NCI-H526 treated with DMSO at 0.1 percent for 48 hours (cell line): Measurements from ENCODE around the gene JMJD4.

Experiments used
- DNase-seq: peaks from one replicate; lab custom pipeline; 2025; lab: John Stamatoyannopoulos, UW

Gene JMJD4

DNA sequence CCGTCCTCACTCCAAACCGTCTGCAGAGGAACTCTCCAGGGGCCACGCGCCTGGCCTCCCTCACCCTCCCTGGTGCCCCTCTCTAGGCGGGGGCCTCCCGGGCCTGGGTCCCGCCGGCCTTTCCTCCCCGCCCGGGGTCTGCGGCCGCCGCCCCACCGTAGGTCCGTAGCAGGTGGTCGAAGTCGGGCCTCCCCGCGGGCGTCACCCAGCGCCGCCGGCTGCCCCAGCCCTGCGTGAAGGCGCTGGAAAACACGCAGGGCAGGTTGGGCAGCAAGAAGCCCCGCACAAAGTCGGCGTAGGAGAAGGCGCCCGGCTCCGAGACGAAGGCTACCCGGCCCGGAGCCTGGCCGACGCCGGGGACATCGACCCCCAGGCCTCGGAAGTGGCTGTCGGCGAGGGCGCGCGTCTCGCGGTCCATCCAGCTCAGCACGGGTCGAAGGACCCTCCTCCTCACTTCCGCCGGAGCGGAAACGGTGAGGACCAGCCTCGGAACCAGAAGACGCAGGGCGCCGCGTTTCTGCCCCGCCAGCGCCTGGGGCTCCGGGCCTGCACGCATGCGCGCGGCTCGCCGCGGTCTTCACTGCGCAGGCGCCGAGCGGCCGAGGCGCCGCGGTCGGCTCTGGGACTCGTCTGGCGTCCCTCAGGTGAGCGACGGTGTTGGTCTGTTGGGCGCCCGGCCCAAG lies at the start of gene JMJD4, which contains the start of gene SNAP47:
Gene JMJD4 (minus strand): TSS at position 447 of the 683 bp plus-strand sequence. CDS start 29 bp downstream, at position 418.
Gene SNAP47 (plus strand): TSS at position 580 of the 683 bp plus-strand sequence. CDS start 12,302 bp downstream, outside the sequence.
- DNase-seq: peak; percentile 64

DNA sequence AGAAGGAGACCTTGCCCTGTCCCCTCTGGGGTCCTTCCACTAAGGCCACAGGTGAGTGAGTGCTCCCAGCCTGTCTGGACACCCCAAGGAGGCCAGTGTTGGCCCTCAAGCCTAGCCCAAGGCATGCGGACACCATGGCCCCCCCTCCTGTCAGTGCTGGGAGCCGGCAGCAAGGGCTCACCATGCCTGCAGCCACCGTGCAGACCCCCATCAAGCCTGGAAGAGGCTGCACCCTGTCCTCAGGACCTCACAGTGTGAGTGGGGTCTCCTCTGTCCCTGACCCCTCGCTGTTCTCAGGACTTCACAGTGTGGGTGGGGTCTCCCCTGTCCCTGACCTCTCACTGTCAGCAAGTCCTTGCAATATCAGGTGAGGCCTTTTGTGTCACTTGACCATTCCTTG lies 47.1 kb upstream of the JMJD4 start:
- no peak for DNase-seq

- no peak for DNase-seq
These were observed 46.3 kb upstream of the JMJD4 start for GRCh38 chr1:227781314-227781930.

GRCh38 chr1:227780101-227781044 lies 45.3 kb upstream of the JMJD4 start:
- no peak for DNase-seq

- no peak for DNase-seq
These were observed 44.6 kb upstream of the JMJD4 start for GRCh38 chr1:227779685-227780084.

DNA sequence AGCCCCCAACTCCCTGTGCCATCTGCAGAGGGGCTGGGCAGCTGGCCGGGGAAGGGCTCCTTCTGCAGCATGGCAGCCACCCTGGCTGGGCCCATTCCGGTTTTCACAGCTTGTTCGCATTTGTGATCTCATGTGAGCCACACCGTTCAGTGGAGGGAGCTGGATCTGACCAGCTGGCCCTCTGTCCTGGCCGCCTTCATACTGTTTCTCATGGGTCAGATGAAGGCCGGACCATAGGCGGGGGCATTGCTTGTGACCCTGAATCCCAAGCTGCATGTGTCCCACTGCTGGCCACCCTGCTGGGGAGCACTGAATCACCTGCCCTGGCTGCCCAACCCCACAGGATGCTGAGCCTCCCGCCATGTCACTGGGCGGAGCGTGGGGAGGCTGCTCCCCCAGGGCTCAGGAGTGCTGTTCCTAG lies 43.9 kb upstream of the JMJD4 start:
- DNase-seq: no peak

DNA sequence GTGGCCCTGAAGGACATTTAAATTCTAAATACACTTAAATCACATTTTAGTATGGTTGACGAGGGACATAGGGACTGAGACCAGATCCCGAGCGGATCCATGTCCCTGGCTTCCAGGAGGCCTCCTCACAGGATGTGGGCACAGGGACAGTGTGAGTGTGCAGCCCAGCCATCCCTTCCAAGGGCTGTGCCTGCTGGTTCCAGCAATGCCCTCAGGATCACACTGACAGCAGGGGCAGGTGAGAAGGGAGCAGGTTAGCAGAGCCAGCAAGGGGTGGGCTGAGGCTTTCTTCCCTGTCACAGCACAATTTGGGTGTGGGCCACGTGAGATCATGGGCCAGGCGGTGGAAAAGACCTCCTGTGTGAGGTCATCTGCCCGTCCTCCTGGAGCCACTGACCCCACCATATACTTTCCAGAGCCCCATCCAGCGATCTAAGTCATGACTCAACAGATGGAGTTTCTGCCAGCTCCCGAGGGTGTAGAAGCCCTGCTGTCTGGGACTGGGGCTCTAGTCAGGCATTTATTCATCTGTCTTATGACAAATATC lies 43.4 kb upstream of the JMJD4 start:
- no peak for DNase-seq

DNA sequence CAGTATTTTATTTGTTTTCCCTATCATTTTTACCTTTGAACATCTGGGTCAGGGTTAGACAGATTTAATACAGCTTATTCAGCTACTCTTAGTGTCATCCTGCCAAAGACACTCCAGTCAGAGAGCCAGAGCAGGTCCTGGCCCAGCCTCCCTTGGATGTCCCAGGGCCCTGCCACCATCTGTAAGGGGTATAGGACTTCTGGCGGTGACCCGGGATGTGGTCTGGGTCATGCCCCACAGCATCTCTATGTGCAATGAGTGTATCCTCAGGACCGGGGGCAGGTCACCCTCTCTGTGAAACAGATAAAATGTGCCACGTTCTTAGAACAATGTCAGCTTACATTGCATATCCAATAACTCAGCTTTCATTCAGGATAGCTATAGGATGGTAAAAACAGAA lies 42.5 kb upstream of the JMJD4 start:
- no peak for DNase-seq

DNA sequence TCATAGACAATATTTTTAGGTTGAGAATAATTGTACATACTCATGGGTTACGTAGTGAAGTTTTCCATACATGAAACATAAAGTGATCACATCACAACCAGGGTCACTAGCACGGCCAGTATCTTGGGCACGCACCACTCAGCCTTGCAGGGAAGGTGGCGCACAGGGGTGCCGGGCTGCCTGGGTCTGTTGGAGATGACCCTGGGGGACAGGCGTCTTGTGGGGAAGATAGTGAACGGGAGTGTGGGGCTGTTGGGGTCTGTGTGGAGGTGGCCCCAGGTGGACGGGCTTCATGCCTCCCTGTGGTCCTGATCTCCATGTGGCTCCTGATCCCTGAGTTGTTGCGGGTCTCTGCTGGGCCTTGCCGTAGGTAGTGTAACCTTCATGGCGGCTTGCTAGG lies 42.1 kb upstream of the JMJD4 start:
- no peak for DNase-seq

DNA sequence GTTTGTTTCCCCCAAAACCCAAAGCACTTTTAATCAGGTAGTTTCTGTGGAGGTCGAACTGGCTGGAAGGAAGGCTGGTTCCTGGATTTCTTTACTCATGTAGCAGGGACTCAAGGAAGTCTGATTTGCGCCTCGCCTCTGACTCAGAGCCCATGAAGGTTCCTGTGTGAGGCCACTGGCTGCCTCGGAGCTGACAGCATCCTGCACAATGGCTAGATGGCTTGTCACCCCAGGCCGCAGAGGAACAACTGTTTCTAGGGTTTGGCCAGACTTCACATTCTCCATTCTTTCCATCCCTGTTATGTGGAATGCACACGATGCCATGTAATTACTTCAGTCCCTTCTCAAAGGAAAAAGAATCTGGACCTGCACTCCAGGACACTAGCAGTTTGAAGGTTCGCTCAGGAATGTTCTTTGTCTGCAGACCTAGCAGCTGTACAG lies 41.2 kb upstream of the JMJD4 start:
- DNase-seq: no peak

- no peak for DNase-seq
These were observed 40.7 kb upstream of the JMJD4 start for GRCh38 chr1:227775841-227776240.

DNA sequence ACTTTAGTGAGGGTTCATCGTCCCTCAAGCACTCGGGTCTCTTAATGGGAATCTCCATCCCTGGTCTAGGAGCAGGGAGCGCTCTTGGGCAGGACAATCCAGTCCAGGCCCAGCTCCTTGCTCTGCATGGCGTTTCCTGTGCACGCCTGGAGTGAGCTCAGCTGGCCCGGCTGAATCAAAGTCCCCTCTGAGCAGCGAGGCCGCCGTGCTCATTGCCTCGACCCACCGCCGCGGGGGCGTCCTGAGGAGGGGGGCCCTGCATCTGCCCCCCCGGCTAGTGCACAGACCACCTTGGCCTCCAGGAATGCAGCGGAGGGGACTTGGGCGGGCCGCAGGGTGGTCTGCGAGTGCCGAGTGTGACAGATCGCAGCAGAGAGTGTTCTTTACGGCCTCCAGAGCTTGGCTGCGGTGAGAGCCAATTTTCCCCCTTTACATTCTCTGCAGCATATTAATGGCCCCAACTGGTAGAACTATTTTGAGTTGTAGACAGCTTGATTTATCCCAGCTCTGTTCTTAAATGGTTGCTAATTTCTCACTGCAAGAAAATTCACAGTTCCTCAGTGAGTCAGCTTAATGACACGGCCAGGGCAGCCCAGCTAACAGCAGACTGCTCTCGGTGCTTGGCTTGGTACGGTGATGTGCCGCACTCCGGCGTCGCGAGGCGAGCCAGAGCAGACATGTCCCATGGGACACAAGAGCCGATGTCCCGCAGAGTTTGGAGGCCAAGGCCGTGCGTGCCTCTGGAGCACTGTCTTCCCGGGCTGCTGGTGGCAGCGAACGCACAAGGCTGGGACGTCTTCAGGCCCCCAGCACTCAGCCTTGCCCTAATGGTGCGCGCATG lies 39.9 kb upstream of the JMJD4 start:
- no peak for DNase-seq

DNA sequence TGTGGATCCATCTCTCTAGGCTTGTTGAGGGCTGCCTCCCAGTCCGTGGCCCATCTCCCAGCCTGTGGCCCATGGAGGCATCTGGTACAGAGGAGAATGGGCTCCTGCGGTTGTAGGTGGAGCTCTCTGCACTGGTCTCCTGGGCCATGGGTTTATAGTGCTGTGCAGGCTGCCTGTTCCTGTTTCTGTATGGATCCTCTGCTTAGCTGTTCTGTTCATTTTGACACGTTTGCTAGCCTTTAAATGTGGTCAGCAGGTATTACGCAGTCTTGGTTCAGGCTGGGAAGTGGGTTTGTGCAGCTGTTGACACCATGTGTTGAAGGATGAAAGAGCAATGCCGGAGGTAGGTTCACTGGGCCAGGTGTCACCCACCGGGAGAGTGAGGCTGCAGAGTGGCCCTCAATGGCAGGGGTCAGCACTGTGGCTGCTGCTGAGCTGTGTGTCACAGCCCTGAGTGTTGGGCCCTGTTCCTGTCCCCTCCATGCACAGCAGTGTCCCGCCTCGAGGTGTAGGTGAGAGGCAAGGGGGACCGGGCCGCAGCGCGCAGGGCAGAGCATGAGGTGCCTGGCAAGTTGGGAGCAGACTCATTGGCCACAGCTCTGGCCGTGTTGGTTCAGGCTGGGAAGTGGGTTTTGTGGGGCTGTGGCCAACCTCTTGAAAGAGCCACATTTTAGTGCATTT lies 39.1 kb upstream of the JMJD4 start:
- no peak for DNase-seq

GRCh38 chr1:227773558-227773957 lies 38.5 kb upstream of the JMJD4 start:
- DNase-seq: no peak

GRCh38 chr1:227771771-227772170 lies 36.7 kb upstream of the JMJD4 start:
- DNase-seq: no peak

GRCh38 chr1:227771326-227771725 lies 36.2 kb upstream of the JMJD4 start:
- no peak for DNase-seq

GRCh38 chr1:227770812-227771211 lies 35.7 kb upstream of the JMJD4 start:
- no peak for DNase-seq

GRCh38 chr1:227769936-227770494 lies 34.9 kb upstream of the JMJD4 start:
- DNase-seq: no peak

DNA sequence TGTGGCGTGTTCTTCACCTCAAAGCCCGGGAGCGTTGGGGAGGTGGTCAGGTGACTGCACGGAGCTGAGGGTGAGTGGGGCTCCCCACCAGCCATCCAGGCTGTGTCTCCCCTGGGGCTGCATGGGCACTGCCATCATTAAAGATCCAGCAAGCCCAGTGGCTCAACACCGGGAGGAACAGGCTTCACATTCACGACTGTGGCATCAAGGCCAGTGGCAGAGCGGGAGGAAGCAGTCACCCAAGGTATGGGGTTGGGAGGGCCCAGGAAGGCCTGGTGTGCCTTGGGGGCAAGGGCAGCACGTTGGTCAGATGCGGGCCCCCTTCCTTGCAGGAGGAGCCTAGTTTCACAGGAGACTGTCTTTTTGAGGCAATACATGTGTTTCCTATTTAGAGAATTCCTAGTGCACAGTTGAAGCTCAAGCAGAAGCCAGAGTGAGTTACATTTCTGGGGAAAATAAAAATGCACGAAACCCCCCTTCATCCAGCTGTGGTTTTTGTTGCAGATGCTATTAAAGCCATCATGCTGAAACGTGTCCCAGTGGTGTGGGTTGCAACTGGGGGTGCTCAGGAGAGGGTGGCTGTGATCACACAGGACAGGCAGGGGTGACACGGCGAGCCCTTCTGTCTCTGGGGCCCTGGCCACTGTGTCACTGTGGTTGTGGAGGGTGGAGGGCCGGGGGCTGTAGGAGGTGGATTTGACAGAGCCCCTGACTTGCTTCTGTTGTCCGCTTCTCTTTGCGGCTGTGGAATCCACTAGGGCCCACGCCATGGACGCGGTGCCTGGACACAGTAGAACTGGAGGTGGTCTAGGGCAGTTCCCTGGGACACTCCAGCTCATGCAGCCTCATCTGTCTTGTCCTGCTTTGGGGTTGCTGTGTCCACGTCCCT lies 34.2 kb upstream of the JMJD4 start:
- no peak for DNase-seq
